ENCODE results near the gene APOBEC3F.
"Not testable (repeated sequence)": the region's sequence is repeated elsewhere in the genome, so short reads cannot be mapped to it uniquely, and the experiment has no call there.

Gene APOBEC3F

DNA sequence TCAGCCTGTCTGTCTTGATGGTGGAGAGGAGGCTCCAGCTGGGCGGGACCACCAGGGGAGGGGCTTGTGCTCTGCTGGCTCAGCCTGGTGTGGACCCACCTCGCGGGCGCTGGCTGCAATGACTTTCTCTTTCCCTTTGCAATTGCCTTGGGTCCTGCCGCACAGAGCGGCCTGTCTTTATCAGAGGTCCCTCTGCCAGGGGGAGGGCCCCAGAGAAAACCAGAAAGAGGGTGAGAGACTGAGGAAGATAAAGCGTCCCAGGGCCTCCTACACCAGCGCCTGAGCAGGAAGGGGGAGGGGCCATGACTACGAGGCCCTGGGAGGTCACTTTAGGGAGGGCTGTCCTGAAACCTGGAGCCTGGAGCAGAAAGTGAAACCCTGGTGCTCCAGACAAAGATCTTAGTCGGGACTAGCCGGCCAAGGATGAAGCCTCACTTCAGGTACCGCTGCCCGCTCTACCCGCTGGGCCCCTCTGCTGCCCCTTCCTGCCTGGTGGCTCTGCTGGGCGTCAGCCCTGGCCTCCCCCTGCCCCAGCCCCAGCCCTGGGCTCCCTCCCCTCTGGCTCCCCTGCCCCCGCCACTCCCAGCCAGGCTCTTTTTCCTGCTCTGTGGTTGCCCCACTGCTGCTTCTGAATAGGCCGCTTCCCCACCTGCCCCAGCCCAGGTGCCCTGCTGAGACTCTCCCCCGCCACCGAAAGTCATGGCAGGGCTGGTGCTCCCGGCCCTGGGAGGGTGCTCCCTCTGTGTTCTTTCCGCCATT lies at the start of gene APOBEC3F:
Gene APOBEC3F, plus strand, starts transcription at position 327 of the 759 bp plus-strand sequence. Its CDS starts 97 bp downstream, at position 424.
- POLR2A ChIA-PET (ENCODE audit: low non-redundant PET): interaction anchor here (0.7 kb wide), 1 partner anchor 335 kb away, joined by 3 read pairs; the partner anchor contains the start of gene GTPBP1
- DNase-seq (ENCODE audit: low spot score): peak; percentile 2
- H3K27ac ChIP-seq: peak within 1 kb of the TSS; percentile 86
- CTCF ChIA-PET: not testable (repeated sequence)

GRCh38 chr22:38992871-38993371 lies 47.7 kb upstream of the APOBEC3F start:
- H3K27ac ChIP-seq; DNase-seq (ENCODE audit: low spot score); POLR2A ChIA-PET (ENCODE audit: low non-redundant PET): not testable (repeated sequence)
- CTCF ChIA-PET: interaction anchor here (0.6 kb wide), 1 partner anchor 74 kb away, joined by 5 read pairs; no protein-coding TSS in a partner anchor

DNA sequence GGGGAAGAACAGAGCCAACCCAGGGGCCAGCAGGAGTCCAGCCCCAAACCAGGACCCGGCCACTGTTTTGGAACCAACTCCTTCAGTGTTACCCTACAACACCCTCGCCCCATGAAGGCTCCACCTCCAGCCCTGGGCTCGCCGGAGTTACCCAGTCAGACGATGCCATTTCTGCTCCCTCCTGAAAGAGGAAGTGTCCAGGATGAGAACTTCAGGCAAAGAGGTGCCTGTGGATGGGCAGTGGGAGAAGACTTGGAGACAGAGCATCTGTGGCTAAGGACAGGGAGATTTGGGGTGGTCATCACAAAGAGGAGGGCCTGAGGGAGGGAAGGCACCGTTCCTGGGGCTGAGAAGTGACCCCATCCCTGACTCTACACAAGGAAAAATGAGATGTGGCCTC lies 44.6 kb upstream of the APOBEC3F start:
- DNase-seq (ENCODE audit: low spot score): no peak
- ChIA-PET POLR2A (ENCODE audit: low non-redundant PET) (no interaction called here), CTCF (no interaction called here)
- TF ChIP-seq CTCF (conservative IDR thresholded peaks at IDR 0.05; ENCODE audit: low read depth): no peak
- no peak overlapping the region for H3K27ac ChIP-seq

DNA sequence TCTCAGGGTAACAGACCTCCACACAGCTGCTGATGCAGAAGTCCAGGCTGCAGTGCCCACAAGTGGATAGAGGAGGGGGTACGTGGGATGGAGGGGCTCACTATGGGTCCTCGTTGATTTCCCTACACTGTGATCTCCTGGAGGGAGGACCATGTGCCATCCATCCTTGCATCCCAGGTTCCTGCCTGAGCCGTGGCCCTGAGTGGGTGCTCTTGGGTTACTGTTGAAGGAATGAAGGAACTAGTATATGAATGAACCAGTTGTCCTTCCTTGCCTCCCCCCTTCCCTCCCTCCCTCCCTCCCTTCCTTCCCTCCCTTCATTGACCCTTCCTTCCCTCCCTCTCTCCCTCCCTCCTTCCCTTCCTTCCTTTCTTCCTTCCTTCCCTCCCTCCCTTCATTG lies 43.1 kb upstream of the APOBEC3F start:
- TF ChIP-seq CTCF (conservative IDR thresholded peaks at IDR 0.05; ENCODE audit: low read depth): no peak
- ChIA-PET CTCF (no interaction called here), POLR2A (ENCODE audit: low non-redundant PET) (no interaction called here)
- no peak for DNase-seq (ENCODE audit: low spot score)
- no peak overlapping the region for H3K27ac ChIP-seq

GRCh38 chr22:39003165-39003638 lies 37.5 kb upstream of the APOBEC3F start:
- POLR2A ChIA-PET (ENCODE audit: low non-redundant PET): interaction anchor here (0.6 kb wide), 1 partner anchor 12 kb away, joined by 3 read pairs; no protein-coding TSS in a partner anchor

DNA sequence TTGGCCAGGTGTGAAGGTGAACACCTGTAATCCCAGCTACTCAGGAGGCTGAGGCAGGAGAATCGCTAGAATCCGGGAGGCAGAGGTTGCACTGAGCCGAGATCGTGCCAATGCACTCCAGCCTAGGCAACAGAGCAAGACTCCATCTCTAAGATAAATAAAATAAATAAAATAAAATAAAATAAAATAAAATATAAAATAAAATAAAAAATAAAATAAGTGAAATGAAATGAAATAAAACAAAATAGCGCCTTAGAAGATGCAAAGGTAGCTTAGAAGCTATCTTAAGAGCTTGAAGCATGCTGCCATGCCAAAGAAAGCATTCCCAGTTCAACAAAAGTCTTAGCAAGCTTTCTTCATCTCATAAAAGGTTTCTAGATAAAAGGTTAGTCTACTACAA lies 33.5 kb upstream of the APOBEC3F start:
- no peak for TF ChIP-seq CTCF (conservative IDR thresholded peaks at IDR 0.05; ENCODE audit: low read depth)
- CTCF ChIA-PET: interaction anchor here (0.6 kb wide), 1 partner anchor 164 kb away, joined by 3 read pairs; no protein-coding TSS in a partner anchor
- no peak overlapping the region for H3K27ac ChIP-seq
- POLR2A ChIA-PET (ENCODE audit: low non-redundant PET): no interaction called here
- DNase-seq (ENCODE audit: low spot score): no peak

More at GRCh38 chr22:39003165-39003638, 37.5 kb upstream of the APOBEC3F start:
- CTCF ChIA-PET: interaction anchor here (0.6 to 2.0 kb wide), 8 partner anchors 11 to 237 kb away, joined by 4 to 14 read pairs (median 7); partner anchors contain the start of gene CBX6
- TF ChIP-seq CTCF (conservative IDR thresholded peaks at IDR 0.05; ENCODE audit: low read depth): peak; percentile 82
- peak overlapping the region; percentile 51 for H3K27ac ChIP-seq
- DNase-seq (ENCODE audit: low spot score): peak; percentile 73

DNA sequence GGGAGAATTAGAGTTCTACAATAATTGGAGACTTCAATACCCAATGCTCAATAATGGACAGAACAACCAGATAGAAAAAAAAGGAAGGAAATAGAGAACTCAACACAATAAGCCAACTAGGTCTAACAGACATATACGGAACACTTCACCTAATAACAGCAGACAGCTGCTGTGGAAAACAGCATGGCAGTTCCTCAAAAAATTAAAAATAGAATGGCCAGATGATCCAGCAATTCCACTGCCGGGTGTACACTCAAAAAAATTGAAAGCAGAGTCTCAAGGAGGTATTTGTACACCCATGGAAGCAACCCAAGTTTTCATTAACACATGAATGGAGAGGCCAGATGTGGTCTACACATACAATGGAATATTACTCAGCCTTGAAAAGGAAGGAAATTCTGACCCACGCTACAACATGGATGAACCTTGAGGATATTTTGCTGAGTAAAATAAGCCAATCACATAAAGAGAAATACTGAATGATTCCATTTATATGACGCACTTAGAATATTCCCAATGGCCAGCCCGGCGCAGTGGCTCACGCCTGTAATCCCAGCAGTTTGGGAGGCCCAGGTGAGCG lies 32.3 kb upstream of the APOBEC3F start:
- H3K27ac ChIP-seq; POLR2A ChIA-PET (ENCODE audit: low non-redundant PET); CTCF ChIA-PET; DNase-seq (ENCODE audit: low spot score): not testable (repeated sequence)

GRCh38 chr22:39010946-39011345 lies 29.7 kb upstream of the APOBEC3F start:
- no peak for DNase-seq (ENCODE audit: low spot score)
- H3K27ac ChIP-seq: no peak overlapping the region
- ChIA-PET CTCF (no interaction called here), POLR2A (ENCODE audit: low non-redundant PET) (no interaction called here)
- no peak for TF ChIP-seq CTCF (conservative IDR thresholded peaks at IDR 0.05; ENCODE audit: low read depth)

Data from RWPE1 (cell line).